GM19463 (cell line): ENCODE results near the gene DNAJC7.
A peak's percentile ranks its signal among the peaks of the same experiment; 100 is the strongest.
"Not testable (repeated sequence)": the region's sequence is repeated elsewhere in the genome, so short reads cannot be mapped to it uniquely, and the experiment has no call there.

Experiments
- ATAC-seq: cut with Tn5 transposase; IDR thresholded peaks from one replicate; pipeline ENCODE4 v1.9.1; 2021; ENCODE audit warnings: mild to moderate bottlenecking, moderate library complexity; ENCODE audit not compliant: unreplicated experiment

The DNAJC7 gene

DNA sequence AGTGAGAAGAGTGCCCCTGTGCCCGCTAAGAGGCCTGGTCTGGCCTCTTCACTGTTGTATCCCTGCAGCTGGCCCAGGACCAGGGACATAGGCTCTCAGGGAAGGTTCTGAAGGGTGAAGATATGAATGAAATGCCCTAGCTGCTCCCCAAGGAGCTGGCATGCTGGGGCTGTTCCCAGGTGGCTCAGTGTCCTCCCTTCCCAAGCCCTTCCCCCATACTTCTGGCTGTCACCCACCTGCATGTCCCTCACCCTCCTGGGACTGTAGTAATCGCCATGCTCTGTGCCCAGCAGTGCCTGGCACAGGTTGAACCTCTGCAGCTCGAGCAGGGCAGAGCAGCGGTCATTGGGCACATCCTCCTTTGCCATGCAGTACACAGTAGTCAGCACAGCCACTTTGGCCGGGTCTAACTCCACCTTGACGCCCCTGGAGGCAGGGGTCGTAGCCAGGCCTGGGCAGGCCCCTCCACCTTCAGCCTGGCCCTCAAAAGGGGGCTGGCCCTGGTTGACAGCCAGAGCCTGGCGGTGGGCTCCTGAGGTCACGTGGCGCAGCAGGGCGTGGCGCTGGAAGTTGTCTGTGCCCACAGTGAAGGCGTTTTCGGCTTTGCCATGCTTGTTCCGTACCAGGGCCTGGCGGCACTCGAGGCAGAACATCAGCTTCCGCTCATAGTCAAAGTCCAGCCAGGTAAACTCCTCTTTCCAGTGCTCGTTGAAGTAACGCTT is 25.5 kb upstream of the DNAJC7 start:
- no peak for ATAC-seq

DNA sequence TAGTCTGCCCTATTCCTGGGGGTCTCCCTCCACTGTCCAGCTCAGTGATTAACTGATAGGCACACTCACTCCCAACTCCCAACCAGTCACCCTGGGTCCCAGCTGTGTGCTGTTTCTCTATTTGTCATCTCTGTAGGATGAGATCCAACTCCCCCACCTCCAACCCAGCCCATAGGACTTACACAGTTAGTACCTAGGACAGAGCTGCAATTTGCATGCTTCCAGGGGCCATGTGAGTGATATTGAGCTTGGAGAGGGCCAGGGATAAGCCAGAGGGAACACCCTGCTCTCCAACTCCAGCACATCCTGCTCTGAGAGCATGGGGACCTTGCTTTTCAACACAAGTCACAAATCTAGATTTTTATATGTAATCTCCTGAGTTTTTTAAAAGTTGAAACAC is 24.4 kb upstream of the DNAJC7 start:
- no peak for ATAC-seq

DNA sequence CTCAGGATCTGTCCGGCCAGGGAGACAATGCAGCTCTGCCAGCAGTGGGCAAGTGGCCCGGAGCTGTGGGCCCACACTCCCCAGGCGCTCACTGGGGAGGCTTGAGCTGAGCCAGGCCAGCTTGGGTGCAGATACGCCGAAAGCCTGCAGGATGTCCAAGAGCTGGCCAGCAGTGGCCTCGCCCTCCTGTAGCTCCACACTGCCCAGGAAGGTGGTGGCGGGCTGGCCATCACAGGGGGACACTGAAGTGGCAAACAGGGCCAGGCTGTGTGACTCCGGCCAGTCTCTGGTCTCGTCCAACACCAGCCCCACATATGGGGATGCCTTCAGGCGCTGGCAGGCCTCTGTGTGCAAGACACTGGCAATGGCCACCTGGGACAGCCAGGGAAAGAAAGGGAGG is 23.6 kb upstream of the DNAJC7 start:
- no peak for ATAC-seq

DNA sequence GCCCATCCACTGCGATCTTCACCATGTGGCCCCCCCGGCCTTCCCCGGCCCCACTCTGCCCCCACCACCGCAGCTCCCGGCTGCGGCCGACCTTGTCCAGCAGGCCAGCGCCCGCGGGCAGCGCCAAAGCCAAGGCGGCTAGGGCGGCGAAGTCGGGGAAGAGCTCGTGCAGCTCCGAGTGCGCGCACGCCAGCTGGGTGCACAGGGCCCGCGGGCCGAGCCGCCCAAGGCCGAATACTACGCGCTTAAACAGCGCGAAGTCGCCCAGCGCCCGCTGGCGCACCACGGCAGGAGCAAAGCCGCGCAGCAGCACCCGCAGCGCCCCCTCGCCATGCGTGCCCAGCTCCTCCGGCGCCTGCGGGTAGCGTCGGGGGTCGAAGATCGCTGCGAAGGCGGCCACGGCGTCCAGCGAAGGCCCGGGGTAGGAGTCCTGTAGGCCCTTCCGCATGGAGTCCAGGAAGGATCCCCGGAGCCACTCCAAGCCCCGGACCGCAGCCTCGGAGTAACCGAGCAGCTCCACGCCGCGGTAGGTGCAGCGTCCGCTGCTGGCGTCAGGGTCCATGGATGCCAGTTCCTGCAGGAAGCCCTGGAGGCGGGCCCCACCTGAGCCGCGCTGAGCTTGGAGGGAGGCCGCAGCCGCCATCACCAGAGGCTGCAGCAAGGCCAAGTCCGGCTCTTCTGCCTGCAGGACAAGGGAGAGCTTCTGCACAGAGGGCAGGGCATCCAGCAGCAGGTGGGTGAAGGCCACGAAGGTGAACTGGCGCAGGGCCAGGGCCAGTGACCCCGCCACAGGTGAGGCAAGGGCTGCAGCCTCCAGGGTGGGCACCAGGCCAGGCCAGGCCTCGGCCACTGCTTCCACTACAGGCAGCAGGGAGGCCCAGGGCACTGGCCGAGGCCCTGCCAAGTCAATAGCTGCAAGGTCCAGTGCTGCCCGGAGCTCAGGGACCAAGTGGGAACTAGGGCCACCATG is 22.8 kb upstream of the DNAJC7 start:
- ATAC-seq: no peak

DNA sequence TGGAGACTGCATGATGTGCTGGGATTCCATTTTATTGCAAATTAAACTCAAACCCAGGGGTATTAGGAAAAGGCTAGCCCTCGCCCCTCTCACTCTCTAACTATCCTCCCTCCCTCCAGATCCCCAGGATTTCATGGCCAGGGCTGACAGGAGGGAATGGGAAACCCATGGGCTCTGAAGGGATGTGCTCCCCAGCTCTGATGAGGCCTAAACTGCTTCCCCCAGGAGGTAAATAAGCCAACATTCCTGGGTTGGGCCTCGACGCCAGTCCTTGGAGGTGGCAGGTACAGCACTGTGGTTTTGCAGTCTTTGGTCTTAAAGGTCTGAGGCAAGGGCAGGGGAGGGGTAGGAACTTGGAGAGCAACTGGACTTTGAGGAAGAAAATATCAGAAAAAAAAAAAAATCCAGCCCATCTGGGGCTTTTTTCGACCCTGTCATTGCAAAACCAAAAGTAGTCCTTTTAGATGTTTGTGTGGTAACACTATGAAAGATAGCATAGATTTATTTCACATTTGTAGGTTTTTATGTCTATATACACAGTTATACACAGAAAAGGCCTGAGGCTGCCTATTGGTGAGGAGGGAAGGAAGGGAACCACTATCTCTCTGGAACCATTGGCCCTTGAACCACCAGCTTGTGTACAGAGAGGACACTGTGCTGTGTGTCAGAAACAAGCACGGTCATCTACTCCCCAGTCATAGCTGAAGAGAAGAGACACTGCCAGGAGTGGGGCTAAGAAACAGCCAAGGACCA is 21.2 kb upstream of the DNAJC7 start:
- no peak for ATAC-seq

DNA sequence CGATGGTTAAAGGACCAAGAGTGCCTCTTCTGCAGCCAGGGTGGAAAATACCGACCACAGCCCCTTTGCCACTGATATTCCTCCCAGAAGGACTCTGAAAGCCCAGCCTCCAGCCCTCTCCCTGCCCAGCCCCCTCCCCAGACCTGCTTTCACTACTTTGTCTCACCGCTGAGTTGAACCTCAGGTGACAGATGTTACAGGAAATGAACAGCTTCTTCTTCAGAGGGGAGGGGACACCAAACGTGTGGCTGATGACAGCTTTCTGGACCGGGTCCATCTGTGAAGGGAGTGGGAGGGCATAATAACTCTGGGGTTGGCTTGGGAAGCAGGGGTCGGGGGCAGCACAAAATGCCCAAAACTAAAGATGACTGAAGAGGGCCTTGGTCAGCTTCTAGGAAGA is 16.8 kb upstream of the DNAJC7 start:
- ATAC-seq: no peak

DNA sequence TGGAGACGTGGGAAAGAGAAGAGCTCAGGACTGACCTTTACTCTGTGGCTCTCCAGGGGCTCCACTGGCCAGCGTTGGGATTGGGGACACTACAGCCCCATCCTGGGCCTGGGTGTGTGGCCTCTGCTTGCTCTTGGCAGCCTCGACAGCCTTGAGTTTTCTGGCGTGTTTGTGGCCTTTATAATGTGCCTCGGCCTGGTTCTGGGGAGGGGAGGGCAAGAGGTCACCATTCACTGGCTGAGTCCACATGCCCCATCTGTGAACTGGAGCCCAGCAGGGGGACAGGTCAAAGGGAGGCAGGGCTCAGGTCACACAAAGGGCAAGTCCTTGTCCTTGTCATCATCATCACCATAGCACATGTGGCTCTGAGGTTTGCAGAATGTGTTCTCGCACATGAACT is 14.3 kb upstream of the DNAJC7 start:
- ATAC-seq: no peak

DNA sequence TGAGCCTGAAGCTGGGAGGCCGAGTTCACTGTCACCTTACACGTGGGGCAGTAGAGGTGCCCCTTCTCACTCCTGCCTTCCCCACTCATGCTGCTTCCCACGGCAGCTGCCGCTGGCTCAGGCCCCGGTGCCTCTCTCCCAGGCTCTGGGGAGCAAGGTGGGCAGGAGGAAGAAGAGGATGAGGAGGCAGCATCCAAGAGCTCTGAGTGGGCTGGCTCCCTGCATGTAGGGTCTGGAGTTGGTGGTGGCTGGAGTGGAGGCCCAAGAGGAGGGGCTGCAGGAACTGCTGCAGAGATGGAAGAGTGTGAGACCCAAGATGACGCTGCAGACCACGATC is 11.5 kb upstream of the DNAJC7 start:
- no peak for ATAC-seq

DNA sequence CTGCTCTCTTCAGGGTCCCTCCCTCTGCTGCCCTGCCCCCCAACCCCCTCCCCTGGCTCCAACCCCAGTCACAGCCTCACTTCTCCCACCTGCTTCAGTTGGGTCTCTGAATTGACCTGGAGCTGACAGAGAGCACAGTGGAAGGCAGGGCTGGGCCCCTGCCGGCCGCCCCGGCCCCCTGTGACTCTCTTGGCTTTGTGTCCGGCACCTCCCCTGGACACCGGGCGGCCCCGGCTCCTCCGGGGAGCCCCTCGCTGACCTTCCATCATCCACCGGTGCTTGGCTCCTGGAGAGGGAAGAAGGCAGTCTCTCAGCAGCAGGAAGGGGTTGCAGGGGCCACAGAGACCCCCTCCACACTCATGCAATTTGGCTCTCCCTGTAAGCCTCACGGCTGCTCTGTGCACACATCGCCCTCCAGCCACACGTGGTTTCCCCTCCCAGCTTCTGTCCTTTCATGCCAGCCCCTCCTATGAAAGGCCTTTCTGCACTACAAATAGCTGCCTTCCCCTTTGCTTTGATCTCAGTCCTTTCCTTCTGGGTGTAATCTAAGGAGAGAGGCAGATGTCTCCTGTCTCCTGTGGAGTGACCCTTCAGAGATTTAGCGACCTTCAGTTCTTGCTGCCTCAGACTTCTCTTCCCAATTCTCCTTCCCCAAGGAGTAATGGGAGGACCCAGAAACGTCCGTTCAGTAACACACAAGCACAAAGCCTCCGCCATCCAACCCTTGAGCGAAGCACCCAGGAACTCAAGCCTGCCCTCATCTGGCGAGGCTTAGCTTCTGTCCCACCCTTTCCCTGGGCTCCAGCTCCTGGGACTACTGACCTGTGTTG is 10.9 kb upstream of the DNAJC7 start:
- no peak for ATAC-seq

DNA sequence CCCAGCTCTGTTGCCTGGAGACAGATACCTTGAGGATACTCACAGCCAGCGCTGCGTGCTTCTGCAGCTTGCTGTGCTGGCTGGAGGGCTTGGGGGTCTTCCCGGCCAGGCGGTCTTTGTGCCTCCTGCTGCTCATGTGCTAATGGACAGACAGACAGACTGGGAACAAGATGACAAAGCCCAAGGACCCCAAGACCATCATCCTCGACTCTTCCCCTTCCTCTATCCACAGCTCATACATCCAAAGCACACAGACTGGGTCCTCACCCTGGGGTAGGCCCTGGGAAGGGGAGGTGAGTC is 10.3 kb upstream of the DNAJC7 start:
- ATAC-seq: no peak

DNA sequence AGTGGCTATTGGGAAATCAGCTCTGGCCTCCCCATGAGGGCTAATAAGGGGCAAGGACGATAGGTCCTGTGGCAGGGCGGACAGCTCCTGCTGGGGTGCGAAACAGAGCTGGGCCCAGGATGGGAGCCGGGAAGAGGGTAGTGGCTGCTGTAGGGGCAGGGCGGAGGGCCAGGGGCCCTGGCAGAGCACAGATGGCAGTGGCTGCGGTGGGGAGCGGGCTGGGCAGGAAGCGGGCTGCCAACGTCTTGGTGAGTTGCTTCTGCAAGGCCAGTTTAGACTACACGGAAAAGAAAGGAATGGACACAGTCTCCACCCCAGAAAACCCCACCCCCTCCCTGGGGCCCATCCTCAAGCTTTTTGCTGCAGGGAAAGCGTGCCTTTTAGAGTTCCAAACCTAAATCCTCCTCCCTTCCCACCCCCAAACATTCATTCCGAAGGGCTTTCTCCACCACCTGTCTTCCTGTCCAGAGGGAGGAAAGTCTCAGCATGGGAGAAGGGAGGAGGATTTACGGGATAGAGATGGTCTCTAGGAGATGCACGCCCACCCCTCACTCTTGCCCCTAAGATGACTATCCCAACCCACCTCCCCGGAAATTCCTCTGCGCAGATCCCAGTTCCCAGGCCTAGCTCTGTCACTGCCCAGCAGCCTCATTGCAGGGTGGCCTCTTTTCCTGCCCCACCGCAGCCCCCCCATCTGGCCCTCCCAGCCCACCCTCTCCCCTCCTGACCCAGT is 9.8 kb upstream of the DNAJC7 start:
- no peak for ATAC-seq

DNA sequence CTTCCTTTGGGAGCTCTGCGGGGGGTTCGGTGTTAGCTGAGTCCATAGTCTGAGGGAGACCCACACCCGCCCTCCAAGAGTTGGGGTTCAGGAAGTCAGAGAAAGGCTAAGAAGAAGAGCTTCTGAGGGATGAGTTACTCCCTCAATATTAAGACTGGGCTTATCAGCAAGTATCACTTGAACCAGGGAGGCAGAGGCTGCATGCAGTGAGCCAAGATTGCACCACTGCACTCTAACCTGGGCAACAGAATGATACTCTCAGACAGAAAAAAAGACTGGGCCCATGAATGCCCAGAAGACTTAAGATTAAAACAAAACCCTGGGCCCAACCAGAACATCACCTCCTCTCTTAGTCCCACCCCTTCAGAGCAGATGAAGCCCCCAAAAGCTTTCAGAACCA is 8.7 kb upstream of the DNAJC7 start:
- no peak for ATAC-seq

DNA sequence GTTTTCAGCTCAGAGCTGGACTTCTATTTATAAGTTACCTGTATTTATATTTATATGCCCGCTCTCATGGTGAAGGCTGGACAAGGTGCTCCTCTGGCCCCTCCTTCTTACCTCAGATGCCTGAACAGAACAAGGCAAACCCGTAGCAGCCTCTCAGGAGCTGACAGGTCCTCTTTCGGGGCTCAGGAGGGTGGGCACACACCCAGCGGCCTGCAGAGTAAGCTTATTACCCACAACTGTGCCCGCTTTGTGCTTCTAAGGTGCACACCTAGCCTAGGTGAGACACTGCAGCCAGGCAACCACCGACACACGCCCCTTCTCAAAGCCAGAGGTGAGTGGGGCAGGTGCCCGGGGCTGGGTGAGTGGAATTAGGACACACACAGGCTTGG is 7.9 kb upstream of the DNAJC7 start:
- no peak for ATAC-seq

DNA sequence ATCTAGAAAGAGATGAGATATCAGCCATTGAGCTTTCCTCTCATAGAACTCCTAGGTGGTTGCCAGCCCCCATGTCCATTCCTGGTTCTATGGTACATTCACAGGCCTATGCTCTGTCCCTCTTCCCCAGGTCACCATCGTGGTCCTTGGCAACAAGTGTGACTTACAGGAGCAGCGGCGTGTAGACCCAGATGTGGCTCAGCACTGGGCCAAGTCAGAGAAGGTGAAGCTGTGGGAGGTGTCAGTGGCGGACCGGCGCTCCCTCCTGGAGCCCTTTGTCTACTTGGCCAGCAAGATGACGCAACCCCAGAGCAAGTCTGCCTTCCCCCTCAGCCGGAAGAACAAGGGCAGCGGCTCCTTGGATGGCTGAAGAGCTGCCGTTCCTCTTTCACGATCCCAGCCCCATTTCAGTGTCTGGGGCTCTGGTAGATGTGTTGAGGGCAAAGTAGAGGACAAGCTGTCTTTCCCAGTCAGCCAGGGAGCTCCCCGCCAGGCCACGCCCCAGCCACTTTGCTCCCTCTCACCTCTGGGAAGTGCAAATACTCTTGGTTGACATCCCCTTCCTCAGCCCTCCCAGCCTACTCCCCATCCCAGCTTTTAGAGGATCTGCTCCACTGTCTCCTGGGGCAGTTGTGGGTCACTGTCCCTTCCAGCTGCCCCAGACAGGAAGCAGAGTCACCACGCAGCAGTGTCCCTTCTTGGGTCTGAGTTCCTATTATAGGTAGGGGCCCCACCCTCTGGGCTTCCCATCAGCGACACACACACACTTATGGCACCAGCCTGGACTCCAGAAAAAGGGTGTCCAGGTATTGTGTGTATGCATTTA is 6.5 kb upstream of the DNAJC7 start:
- no peak for ATAC-seq

DNA sequence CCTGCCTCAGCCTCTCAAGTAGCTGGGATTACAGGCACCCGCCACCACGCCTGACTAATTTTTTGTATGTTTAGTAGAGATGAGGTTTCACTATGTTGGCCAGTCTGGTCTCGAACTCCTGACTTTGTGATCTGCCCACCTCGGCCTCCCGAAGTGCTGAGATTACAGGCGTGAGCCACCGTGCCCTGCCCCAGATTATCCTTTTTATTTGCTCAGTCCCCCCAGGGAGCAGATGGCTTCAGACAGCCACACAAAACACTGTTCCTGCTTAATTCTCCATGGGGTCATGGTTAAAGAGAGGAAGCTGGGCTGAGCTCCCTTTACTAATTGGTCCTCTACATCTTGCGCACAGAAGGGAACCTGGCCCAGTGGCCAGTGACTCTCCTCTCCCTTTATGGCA is 3.6 kb upstream of the DNAJC7 start:
- ATAC-seq: not testable (repeated sequence)

DNA sequence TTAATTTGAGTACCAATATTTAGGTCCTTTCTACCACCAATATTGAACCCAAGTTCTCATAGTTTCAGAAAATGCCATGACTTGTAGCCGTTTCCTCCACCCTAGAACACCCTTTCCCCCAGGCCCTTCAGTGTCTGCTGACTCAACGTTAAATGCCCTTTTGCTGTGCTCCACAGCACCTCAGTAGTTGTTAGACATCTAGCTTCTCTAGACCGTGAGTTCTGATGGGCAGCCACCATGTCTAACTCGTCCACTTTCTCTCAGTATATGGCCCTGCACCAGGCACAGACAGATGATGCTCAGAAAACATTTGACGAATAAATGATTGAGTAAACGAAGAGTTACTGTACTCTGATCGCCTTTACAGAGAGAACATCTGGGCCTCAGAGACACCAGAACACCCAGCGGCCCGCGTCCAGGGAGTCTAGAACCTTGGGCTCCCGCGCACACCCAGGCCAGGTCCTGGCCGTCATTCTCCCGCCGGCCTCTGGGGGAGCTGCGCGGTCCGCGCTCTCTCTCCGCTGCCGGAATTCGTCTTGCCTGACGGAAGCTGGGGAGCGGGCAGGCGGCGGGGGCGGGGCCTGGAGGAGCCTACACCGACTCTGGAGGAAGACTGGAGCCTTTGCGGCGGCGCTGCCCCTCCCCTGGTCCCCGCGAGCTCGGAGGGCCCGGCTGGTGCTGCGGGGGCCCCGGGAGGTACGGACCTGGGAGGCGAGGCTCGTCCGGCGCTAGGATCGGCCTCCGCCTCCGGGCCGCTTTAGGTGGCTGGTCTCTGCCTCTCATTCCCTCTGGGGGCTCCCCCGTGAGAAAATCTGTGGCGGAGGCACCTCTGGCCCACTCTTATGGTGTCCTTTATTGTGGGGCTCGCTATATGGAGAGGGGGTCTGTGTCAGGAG is 2.5 kb upstream of the DNAJC7 start, which contains the start of gene NKIRAS2:
Gene NKIRAS2 (plus strand): TSS at position 582 of the 896 bp plus-strand sequence. CDS start 1,488 bp downstream, outside the sequence.
- ATAC-seq: peak; percentile 67

DNA sequence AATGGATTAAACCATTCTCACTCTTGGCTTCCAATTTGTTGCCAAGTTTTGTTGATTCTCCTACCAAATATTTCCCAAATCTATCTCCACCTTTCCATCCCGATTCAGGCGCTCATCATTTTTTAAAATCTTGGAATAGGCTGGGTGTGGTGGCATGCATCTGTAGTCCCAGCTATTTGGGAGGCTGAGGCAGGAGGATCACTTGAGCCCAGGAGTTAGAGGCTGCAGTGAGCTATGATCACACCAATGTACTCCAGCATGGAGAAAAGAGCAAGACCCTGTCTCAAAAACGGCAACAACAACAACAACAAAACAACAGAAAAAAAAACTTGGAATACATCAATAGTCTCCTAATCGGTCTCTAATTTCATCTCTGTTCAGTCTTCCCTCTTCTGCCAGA is 1.7 kb upstream of the DNAJC7 start:
- no peak for ATAC-seq

DNA sequence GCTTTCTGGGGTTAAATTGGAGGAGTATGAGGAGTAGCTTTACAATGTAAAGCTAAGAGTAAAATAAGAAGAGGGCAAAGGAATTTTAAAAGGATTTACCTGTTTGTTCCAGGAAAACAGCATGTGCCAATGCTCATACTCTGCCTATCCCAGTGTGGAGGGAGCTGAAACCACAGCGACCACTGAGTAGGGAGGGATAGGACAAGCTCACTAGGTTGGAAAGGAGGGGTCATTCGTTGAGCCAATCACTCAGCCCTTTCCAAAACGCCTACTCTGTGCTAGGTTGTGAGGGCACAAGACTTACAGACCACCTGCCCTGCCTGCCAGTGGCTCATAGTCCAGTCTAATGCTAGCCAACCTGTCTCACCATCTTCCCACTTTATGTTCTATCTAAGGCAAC is 1.1 kb upstream of the DNAJC7 start:
- ATAC-seq: no peak
